ENCODE measurements around the gene TENT5A.

DNA sequence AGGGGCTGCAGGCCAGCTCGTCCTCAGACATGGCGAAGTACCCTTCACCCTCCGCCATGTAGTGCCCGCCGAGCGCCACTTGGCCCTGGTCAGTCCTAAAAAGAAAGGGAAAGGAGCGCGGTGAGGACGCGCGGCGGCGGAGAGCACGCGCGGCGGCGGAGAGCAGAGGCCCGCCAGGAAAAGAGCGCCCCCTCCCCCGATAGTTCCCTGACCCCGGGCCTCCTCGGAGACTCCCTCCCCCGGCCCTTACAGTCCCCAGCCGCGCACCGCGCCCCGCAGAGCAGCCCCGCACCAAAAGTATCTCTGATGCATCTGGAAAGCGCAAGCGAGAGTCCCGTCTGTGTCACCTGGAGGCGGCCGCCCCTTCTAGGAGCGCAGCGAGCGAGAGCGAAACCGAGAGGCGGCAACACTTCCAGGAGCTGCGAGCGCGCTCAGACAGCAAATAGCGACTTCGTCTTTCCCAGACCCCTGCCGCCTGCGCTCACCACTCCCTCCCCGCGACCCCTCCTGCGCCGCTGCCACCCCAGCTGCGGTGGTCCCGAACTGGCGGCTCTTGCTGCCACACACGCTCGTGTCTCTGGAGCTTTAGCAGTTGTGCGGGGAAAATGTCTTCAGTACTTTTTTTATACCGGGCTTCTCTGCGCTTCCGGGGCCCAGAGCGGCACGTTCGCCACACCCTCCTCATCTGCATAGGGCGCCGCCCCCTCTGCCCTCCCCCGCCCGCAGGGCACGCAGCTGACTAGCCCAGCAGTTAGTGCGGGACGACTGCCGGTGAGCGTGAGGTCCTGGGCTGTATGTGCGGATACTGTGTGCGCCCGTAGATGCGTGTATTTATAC lies at the start of gene TENT5A:
- TF ChIP-seq, protein P1, sequence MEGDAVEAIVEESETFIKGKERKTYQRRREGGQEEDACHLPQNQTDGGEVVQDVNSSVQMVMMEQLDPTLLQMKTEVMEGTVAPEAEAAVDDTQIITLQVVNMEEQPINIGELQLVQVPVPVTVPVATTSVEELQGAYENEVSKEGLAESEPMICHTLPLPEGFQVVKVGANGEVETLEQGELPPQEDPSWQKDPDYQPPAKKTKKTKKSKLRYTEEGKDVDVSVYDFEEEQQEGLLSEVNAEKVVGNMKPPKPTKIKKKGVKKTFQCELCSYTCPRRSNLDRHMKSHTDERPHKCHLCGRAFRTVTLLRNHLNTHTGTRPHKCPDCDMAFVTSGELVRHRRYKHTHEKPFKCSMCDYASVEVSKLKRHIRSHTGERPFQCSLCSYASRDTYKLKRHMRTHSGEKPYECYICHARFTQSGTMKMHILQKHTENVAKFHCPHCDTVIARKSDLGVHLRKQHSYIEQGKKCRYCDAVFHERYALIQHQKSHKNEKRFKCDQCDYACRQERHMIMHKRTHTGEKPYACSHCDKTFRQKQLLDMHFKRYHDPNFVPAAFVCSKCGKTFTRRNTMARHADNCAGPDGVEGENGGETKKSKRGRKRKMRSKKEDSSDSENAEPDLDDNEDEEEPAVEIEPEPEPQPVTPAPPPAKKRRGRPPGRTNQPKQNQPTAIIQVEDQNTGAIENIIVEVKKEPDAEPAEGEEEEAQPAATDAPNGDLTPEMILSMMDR (IDR thresholded peaks at IDR 0.05), result no peak
- peak in 2 of 3 donors; percentile 86 to 89 for TF ChIP-seq POLR2AphosphoS5 (IDR thresholded peaks at IDR 0.05)
- peak; percentile 72 to 90 for TF ChIP-seq POLR2A (IDR thresholded peaks at IDR 0.05)
- no peak for TF ChIP-seq EP300 (IDR thresholded peaks at IDR 0.05)

Data from suprapubic skin (tissue), 4 donors.